22Rv1 (cell line): ENCODE measurements around the gene MGAT5B.

Experiments
- ZFX ChIP-seq: fragments of 450-650 bp; IDR thresholded peaks from 2 replicates; pipeline ENCODE4 v1.6.1; 2017; ENCODE audit warnings: antibody characterized with exemption, borderline replicate concordance
- TF ChIP-seq, protein P1 (sequence below): fragments of 450-650 bp; IDR thresholded peaks from 2 replicates; pipeline ENCODE4 v1.5.1; 2017; ENCODE audit warnings: mild to moderate bottlenecking

DNA sequence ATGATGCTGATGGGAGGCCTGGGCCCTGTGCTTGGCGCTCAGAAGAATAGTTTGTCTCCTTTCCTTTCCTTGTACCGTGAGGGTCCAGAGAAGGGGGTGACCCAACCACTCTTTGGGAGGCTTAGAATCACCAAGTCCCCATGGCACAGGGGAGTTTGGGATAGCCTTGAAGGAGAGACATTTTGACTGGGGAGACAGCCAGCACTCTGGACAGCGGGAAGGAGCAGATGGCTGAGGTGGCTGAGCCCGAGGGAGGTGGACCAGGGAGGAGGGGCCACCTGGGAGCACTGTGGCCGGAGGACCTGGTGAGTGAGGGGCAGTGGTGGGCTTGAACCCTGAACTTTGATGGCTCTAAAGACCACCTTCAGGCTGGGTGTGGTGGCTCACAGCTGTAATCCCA lies 18.2 kb downstream of the MGAT5B start:
- TF ChIP-seq, protein P1, sequence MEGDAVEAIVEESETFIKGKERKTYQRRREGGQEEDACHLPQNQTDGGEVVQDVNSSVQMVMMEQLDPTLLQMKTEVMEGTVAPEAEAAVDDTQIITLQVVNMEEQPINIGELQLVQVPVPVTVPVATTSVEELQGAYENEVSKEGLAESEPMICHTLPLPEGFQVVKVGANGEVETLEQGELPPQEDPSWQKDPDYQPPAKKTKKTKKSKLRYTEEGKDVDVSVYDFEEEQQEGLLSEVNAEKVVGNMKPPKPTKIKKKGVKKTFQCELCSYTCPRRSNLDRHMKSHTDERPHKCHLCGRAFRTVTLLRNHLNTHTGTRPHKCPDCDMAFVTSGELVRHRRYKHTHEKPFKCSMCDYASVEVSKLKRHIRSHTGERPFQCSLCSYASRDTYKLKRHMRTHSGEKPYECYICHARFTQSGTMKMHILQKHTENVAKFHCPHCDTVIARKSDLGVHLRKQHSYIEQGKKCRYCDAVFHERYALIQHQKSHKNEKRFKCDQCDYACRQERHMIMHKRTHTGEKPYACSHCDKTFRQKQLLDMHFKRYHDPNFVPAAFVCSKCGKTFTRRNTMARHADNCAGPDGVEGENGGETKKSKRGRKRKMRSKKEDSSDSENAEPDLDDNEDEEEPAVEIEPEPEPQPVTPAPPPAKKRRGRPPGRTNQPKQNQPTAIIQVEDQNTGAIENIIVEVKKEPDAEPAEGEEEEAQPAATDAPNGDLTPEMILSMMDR: no peak
- no peak for TF ChIP-seq ZFX
